Type B pancreatic cell (in vitro differentiated cells): ENCODE data around the gene PPARA. TPM values are rescaled to one million over a fixed set of nuclear protein-coding genes. Genes with fewer than 3 reads are reported as not detected.
A peak's percentile ranks its signal among the peaks of the same experiment; 100 is the strongest.

Experiments
- DNase-seq: peaks from one replicate; pipeline ENCODE4 v3.0.0; 2021; ENCODE audit warnings: mixed read lengths; ENCODE audit not compliant: unreplicated experiment; ENCODE audit errors: extremely low spot score
- H3K27ac Mint-ChIP-seq: 2 replicates; pipeline ENCODE4 v1.8.0; 2021; ENCODE audit warnings: mild to moderate bottlenecking, mixed read lengths
- H3K27me3 Mint-ChIP-seq: 2 replicates; pipeline ENCODE4 v1.8.0; 2021; ENCODE audit warnings: mixed read lengths
- H3K36me3 Mint-ChIP-seq: 2 replicates; pipeline ENCODE4 v1.8.0; 2021; ENCODE audit warnings: mixed read lengths
- H3K4me1 Mint-ChIP-seq: one replicate; pipeline ENCODE4 v1.8.0; 2021; ENCODE audit warnings: mixed read lengths; ENCODE audit not compliant: unreplicated experiment
- H3K4me3 Mint-ChIP-seq: 2 replicates; pipeline ENCODE4 v1.8.0; 2021; ENCODE audit warnings: mild to moderate bottlenecking, mixed read lengths
- H3K9me3 Mint-ChIP-seq: 2 replicates; pipeline ENCODE4 v1.8.0; 2021; ENCODE audit warnings: mixed read lengths
- CTCF ChIP-seq: fragments of 200-600 bp; sonication (generic); conservative IDR thresholded peaks from 2 replicates; pipeline ENCODE4 v1.5.0; 2021; ENCODE audit warnings: antibody characterized with exemption, mild to moderate bottlenecking
- total RNA-seq: library from RNA; stranded (reverse); gene quantifications from 2 replicates; pipeline ENCODE4 v1.2.1, GENCODE V29; 2021; ENCODE audit warnings: low replicate concordance

The PPARA gene
- total RNA-seq, 1 donor from 2014 or later = 22.7 TPM

GRCh38 chr22:46250035-46250782 is 99.9 kb downstream of the PPARA start, which contains the start of gene CDPF1:
Gene CDPF1, minus strand, starts transcription at chr22:46250293. Its CDS starts 2,009 bp downstream, at chr22:46248284.
- Mint-ChIP-seq H3K27me3 (peaks cover 4% of the 10 kb centered on the region), H3K4me3 (peak within 1 kb of the TSS; percentile 85), H3K4me1 (peaks cover 11% of the 10 kb centered on the region), H3K36me3 (no peaks in the 10 kb centered on the region), H3K27ac (peak within 1 kb of the TSS; percentile 62), H3K9me3 (peaks cover 6% of the 10 kb centered on the region)
- TF ChIP-seq CTCF = no peak
- peak; percentile 89 for DNase-seq

- Mint-ChIP-seq H3K4me1 (peaks cover 11% of the 10 kb centered on the region), H3K36me3 (no peaks in the 10 kb centered on the region), H3K27ac (peak overlapping the region; percentile 62)
Observed at GRCh38 chr22:46250783-46251125, 100.4 kb downstream of the PPARA start.

GRCh38 chr22:46251266-46251665 is 100.9 kb downstream of the PPARA start:
- H3K4me1 Mint-ChIP-seq = peaks cover 11% of the 10 kb centered on the region
- no peak for TF ChIP-seq CTCF
- peak overlapping the region; percentile 62 for H3K27ac Mint-ChIP-seq
- peak overlapping the region; percentile 85 for H3K4me3 Mint-ChIP-seq
- H3K36me3 Mint-ChIP-seq = no peaks in the 10 kb centered on the region
- DNase-seq = no peak
- peaks cover 6% of the 10 kb centered on the region for H3K9me3 Mint-ChIP-seq
- H3K27me3 Mint-ChIP-seq = peaks cover 8% of the 10 kb centered on the region

More at GRCh38 chr22:46250783-46251125, 100.4 kb downstream of the PPARA start:
- H3K9me3 Mint-ChIP-seq = peaks cover 6% of the 10 kb centered on the region
- peak overlapping the region; percentile 85 for H3K4me3 Mint-ChIP-seq
- DNase-seq = no peak
- peaks cover 7% of the 10 kb centered on the region for H3K27me3 Mint-ChIP-seq
- TF ChIP-seq CTCF = no peak

- no peak for TF ChIP-seq CTCF
- H3K9me3 Mint-ChIP-seq = peaks cover 12% of the 10 kb centered on the region
- H3K27me3 Mint-ChIP-seq = peaks cover 14% of the 10 kb centered on the region
- DNase-seq = no peak
- H3K36me3 Mint-ChIP-seq = no peaks in the 10 kb centered on the region
- peak overlapping the region; percentile 85 for H3K4me3 Mint-ChIP-seq
- peaks cover 11% of the 10 kb centered on the region for H3K4me1 Mint-ChIP-seq
- H3K27ac Mint-ChIP-seq = no peak overlapping the region
Observed at GRCh38 chr22:46251816-46252380, 101.6 kb downstream of the PPARA start.

- H3K27me3 Mint-ChIP-seq = peaks cover 57% of the 10 kb centered on the region
- H3K9me3 Mint-ChIP-seq = peaks cover 30% of the 10 kb centered on the region
- DNase-seq = no peak
- H3K4me1 Mint-ChIP-seq = peaks cover 6% of the 10 kb centered on the region
- peaks cover 6% of the 10 kb centered on the region for H3K36me3 Mint-ChIP-seq
- no peak for TF ChIP-seq CTCF
- no peak overlapping the region for H3K4me3 Mint-ChIP-seq
- no peak overlapping the region for H3K27ac Mint-ChIP-seq
Observed at GRCh38 chr22:46256358-46256958, 106.1 kb downstream of the PPARA start.
